ENCODE results near the gene SVOP. TPM values are rescaled to one million over a fixed set of nuclear protein-coding genes. Genes with fewer than 3 reads are reported as not detected.
"Not testable (repeated sequence)": the region's sequence is repeated elsewhere in the genome, so short reads cannot be mapped to it uniquely, and the experiment has no call there.

SVOP gene
- total RNA-seq, 1 donor from 2014 or later, result not detected

GRCh38 chr12:109033239-109034196 lies 12.7 kb upstream of the SVOP start:
- DNase-seq (ENCODE audit: low read depth in 2 of 2), result no peak

GRCh38 chr12:109029411-109029810 lies 8.5 kb upstream of the SVOP start:
- no peak for DNase-seq (ENCODE audit: low read depth in 2 of 2)

DNA sequence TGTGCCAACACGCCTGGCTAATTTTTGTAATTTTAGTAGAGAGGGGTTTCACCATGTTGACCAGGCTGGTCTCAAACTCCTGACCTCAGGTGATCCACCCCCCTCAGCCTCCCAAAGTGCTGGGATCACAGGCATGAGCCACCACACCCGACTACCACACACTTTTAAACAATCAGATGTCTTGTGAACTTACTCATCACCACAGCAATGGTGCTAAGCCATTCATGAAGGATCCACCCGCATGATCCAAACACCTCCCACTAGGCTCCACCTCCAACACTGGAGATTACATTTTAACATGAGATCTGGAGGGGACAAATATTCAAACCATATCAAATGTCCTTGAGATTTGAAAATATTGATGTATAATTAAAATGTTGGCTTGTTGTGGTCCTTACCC lies 7.8 kb upstream of the SVOP start:
- DNase-seq (ENCODE audit: low read depth in 2 of 2), result not testable (repeated sequence)

DNA sequence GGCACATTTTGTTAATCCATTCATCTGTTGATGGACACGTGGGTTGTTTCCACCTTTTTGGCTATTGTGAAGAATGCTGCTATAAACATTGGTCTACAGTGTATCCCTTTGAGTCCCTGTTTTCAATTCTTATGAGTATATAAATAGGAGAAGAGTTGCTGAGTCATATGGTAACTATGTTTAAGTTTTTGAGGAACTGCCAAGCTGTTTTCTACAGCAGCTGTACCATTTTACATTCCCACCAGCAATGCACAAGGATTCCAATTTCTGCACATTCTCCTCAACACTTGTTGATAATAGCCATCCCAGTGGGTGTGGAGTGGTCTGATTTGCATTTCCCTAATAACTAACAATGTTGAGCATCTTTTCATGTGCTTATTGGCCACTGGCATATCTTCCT lies 6.9 kb upstream of the SVOP start:
- DNase-seq (ENCODE audit: low read depth in 2 of 2), result no peak

- DNase-seq (ENCODE audit: low read depth in 2 of 2), result no peak
Observed at GRCh38 chr12:109020146-109020795, 597 bp downstream of the SVOP start.

GRCh38 chr12:109018296-109018695 lies 2.6 kb downstream of the SVOP start:
- no peak for DNase-seq (ENCODE audit: low read depth in 2 of 2)

- no peak for DNase-seq (ENCODE audit: low read depth in 2 of 2)
Observed at GRCh38 chr12:109016978-109017377, 3.9 kb downstream of the SVOP start.

DNA sequence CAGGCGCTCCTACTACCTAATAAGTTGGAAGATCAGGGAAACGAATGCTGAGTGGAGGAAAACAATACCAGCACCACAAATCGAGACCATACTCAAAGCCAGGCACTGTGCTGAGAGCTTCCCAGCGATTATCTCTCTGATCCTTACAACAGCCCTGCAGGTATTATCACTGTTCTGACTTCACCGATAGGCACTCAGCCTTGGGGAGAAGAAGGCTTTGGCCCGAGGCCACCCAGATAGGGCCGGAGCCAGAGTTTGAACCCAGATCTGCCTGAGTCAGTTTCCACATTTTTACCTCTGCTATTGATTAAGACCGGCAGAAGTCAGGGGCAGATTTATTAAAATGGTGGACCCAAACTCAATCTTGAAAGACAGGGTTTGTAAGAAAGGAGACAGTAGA lies 4.9 kb downstream of the SVOP start:
- no peak for DNase-seq (ENCODE audit: low read depth in 2 of 2)

GRCh38 chr12:109014984-109015765 lies 5.7 kb downstream of the SVOP start:
- no peak for DNase-seq (ENCODE audit: low read depth in 2 of 2)

DNA sequence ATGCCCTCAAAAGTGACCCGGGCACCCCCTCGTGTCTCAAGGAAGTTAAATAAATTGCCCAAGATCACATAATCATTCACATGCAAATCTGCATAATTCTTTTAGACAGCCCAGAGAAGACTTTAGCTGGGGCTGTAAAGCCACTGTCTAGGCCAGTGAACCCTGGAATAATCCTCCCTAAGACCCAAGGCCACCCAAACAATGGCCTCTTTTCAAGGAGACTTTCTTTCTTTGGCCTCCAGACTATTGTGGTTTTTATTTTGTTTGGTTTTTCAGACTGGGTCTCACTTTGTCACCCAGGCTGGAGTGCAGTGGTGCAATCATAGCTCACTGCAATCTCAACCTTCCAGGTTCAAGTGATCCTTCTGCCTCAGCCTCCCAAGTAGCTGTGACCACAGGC lies 10.6 kb downstream of the SVOP start:
- DNase-seq (ENCODE audit: low read depth in 2 of 2), result no peak

- DNase-seq (ENCODE audit: low read depth in 2 of 2), result no peak
Observed at GRCh38 chr12:109009766-109010165, 11.1 kb downstream of the SVOP start.

GRCh38 chr12:109004017-109004416 lies 16.9 kb downstream of the SVOP start:
- DNase-seq (ENCODE audit: low read depth in 2 of 2), result no peak

DNA sequence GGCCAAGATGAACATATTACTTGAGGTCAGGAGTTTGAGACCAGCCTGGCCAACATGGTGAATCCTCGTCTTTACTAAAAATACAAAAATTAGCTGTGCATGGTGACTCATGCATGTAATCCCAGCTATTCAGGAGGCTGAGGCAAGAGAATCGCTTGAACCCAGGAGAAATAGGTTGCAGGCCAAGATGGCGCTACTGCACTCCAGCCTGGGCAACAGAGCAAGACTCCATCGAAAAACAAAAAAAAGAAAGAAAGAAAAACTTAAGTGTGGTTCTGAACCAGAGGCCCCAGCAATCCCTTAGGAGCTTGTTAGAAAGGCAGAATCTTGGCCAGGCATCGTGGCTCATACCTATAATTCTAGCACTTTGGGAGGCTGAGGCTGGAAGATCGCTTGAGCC lies 24.5 kb downstream of the SVOP start:
- no peak for DNase-seq (ENCODE audit: low read depth in 2 of 2)

DNA sequence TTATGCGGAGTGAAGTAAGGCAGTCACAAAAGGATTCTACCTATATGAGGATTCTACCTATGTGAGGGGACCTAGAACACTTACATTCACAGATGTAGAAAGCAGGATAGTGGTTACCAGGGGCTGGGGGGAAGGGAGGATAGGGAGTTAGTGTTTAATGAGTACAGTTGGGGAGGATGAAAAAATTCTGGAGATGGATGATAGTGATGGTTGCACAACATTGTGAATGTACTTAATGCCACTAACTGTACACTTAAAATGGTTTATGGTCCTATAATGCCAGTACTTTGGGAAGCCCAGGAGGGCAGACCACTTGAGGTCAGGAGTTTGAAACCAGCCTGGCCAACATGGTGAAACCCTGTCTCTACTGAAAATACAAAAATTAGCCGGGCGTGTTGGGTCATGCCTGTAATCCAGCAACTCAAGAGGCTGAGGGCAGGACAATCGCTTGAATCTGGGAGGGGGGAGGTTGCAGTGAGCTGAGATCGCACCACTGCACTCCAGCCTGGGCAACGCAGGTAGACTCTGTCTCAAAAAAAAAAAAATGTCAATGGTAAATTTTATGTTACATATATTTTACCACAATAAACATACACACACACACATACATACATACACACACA lies 25.4 kb downstream of the SVOP start:
- no peak for DNase-seq (ENCODE audit: low read depth in 2 of 2)

- not testable (repeated sequence) for DNase-seq (ENCODE audit: low read depth in 2 of 2)
Observed at GRCh38 chr12:108990103-108990502, 30.8 kb downstream of the SVOP start.

DNA sequence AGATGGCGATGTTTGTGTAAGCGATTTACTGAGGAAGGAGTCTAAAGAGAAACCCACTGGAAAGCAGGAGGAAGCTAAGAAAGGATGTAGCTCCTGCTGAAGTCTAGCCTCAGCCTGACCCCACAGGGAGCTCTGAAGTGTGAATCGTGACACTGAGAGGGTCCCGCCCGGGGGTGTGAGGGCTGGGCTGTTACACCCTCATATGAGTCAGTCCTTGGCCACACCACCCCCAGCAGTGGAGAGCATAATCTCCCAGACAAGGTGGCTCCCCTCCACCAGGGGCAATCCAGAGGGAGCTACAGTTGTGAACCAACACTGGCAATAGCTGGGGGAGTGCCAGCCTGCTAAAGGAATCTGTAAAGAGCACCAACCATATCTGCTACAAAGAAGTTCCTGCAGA lies 31.5 kb downstream of the SVOP start:
- DNase-seq (ENCODE audit: low read depth in 2 of 2), result no peak

- DNase-seq (ENCODE audit: low read depth in 2 of 2), result no peak
Observed at GRCh38 chr12:108985750-108986149, 35.1 kb downstream of the SVOP start.

- DNase-seq (ENCODE audit: low read depth in 2 of 2), result no peak
Observed at GRCh38 chr12:108983227-108983626, 37.6 kb downstream of the SVOP start.

DNA sequence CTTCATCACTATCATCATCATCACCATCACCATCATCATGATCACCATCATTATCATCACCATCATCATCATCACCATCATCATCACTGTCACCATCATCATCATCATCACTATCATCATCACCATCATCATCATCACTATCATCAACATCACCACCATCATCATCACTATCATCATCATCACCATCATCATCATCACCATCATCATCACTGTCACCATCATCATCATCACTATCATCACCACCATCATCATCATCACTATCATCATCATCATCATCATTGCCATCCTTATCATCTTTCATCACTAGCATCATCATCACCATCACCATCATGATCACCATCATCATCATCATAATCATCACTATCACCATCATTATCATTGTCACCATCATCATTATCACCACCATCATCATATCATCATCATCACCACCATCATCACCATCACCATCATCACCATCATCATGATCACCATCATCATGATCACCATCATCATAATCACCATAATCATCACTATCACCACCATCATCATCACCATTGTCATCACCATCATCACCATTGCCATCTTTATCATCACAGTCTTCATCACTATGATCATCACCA lies 38.1 kb downstream of the SVOP start:
- DNase-seq (ENCODE audit: low read depth in 2 of 2), result no peak

DNA sequence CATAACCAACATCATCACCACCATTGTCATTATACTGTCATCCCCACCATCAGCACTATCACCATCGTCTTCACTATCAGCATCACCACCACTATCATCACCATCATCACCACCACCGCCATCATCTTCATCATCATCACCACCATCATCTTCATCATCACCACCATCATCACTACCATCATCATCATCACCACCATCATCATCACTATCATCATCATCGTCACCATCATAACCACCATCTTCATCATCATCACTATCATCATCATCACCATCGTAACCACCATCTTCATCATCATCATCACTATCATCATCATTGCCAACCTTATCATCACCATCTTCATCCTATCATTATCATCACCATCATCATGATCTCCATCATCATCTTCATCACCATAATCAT lies 39.0 kb downstream of the SVOP start:
- no peak for DNase-seq (ENCODE audit: low read depth in 2 of 2)

All from dermis microvascular lymphatic vessel endothelial cell (primary cell).